ENCODE data around the gene HADHA.
"Not testable (repeated sequence)": the region's sequence is repeated elsewhere in the genome, so short reads cannot be mapped to it uniquely, and the experiment has no call there.

HADHA gene

GRCh38 chr2:26172871-26173775 lies 71.3 kb downstream of the HADHA start, which contains the start of gene GAREM2:
Gene GAREM2, plus strand, starts transcription at chr2:26173088. Its CDS starts 133 bp downstream, at chr2:26173221.
- no peak for DNase-seq (ENCODE audit: low spot score)
- no peak for TF ChIP-seq CTCF (IDR thresholded peaks at IDR 0.05; ENCODE audit: borderline replicate concordance, control extremely low read depth, extremely low read depth, insufficient read depth, missing control alignments)
- in situ Hi-C loops (cut with MboI; ENCODE audit: low sequenced_read_pairs, unreplicated experiment) = no loop called here

- no peak for DNase-seq (ENCODE audit: low spot score)
Observed at GRCh38 chr2:26172189-26172870, 72.1 kb downstream of the HADHA start.

GRCh38 chr2:26170795-26171194 lies 73.6 kb downstream of the HADHA start:
- TF ChIP-seq CTCF (IDR thresholded peaks at IDR 0.05; ENCODE audit: borderline replicate concordance, control extremely low read depth, extremely low read depth, insufficient read depth, missing control alignments) = no peak
- no peak for DNase-seq (ENCODE audit: low spot score)
- in situ Hi-C loops (cut with MboI; ENCODE audit: low sequenced_read_pairs, unreplicated experiment) = no loop called here

More at GRCh38 chr2:26172189-26172870, 72.1 kb downstream of the HADHA start:
- in situ Hi-C loops (cut with MboI; ENCODE audit: low sequenced_read_pairs, unreplicated experiment) = no loop called here
- TF ChIP-seq CTCF (IDR thresholded peaks at IDR 0.05; ENCODE audit: borderline replicate concordance, control extremely low read depth, extremely low read depth, insufficient read depth, missing control alignments) = no peak

- TF ChIP-seq CTCF (IDR thresholded peaks at IDR 0.05; ENCODE audit: borderline replicate concordance, control extremely low read depth, extremely low read depth, insufficient read depth, missing control alignments) = no peak
- DNase-seq (ENCODE audit: low spot score) = no peak
- in situ Hi-C loops (cut with MboI; ENCODE audit: low sequenced_read_pairs, unreplicated experiment) = no loop called here
Observed at GRCh38 chr2:26169681-26170414, 74.6 kb downstream of the HADHA start.

- DNase-seq (ENCODE audit: low spot score) = no peak
- no peak for TF ChIP-seq CTCF (IDR thresholded peaks at IDR 0.05; ENCODE audit: borderline replicate concordance, control extremely low read depth, extremely low read depth, insufficient read depth, missing control alignments)
- in situ Hi-C loops (cut with MboI; ENCODE audit: low sequenced_read_pairs, unreplicated experiment) = no loop called here
Observed at GRCh38 chr2:26169226-26169625, 75.2 kb downstream of the HADHA start.

- in situ Hi-C loops (cut with MboI; ENCODE audit: low sequenced_read_pairs, unreplicated experiment) = no loop called here
- no peak for TF ChIP-seq CTCF (IDR thresholded peaks at IDR 0.05; ENCODE audit: borderline replicate concordance, control extremely low read depth, extremely low read depth, insufficient read depth, missing control alignments)
Observed at GRCh38 chr2:26168785-26169184, 75.6 kb downstream of the HADHA start.

GRCh38 chr2:26166541-26166940 lies 77.9 kb downstream of the HADHA start:
- DNase-seq (ENCODE audit: low spot score); in situ Hi-C loops (cut with MboI; ENCODE audit: low sequenced_read_pairs, unreplicated experiment): not testable (repeated sequence)

More at GRCh38 chr2:26168785-26169184, 75.6 kb downstream of the HADHA start:
- DNase-seq (ENCODE audit: low spot score) = no peak
